Astrocyte (in vitro differentiated cells and primary cell): ENCODE data around the gene MYL3.

Source experiments
- CTCF ChIP-seq: IDR thresholded peaks from 2 replicates; pipeline ENCODE4 v1.5.1; 2011; ENCODE audit warnings: low read depth, mild to moderate bottlenecking, inconsistent platforms, low read length, moderate library complexity; ENCODE audit not compliant: insufficient read depth
- EZH2 ChIP-seq: IDR thresholded peaks from 2 replicates; pipeline ENCODE4 v1.6.1; 2012; ENCODE audit warnings: mild to moderate bottlenecking, low read length, inconsistent platforms; ENCODE audit not compliant: insufficient read depth

- no peak for TF ChIP-seq CTCF
- TF ChIP-seq EZH2: no peak
Observed at GRCh38 chr3:46854555-46854991, 8.7 kb downstream of the MYL3 start.
